GM21717 (cell line): ENCODE measurements around the gene FAM53B.
"Not testable (repeated sequence)": the region's sequence is repeated elsewhere in the genome, so short reads cannot be mapped to it uniquely, and the experiment has no call there.

Experiments used
- ATAC-seq: cut with Tn5 transposase; IDR thresholded peaks from one replicate; pipeline ENCODE4 v1.9.1; 2021; ENCODE audit warnings: mild to moderate bottlenecking, moderate library complexity; ENCODE audit not compliant: unreplicated experiment

The FAM53B gene

GRCh38 chr10:124591123-124591495 is 153.1 kb downstream of the FAM53B start:
- no peak for ATAC-seq

GRCh38 chr10:124590216-124591122 is 153.7 kb downstream of the FAM53B start:
- ATAC-seq, result no peak

- no peak for ATAC-seq
Measured at GRCh38 chr10:124589491-124590041, 154.6 kb downstream of the FAM53B start.

- ATAC-seq, result no peak
Measured at GRCh38 chr10:124588736-124589490, 155.3 kb downstream of the FAM53B start.

- ATAC-seq, result not testable (repeated sequence)
Measured at GRCh38 chr10:124588341-124588735, 155.8 kb downstream of the FAM53B start.

GRCh38 chr10:124587811-124588211 is 156.4 kb downstream of the FAM53B start:
- no peak for ATAC-seq

- ATAC-seq, result no peak
Measured at GRCh38 chr10:124586142-124586541, 158.0 kb downstream of the FAM53B start.

GRCh38 chr10:124579011-124579399 is 165.2 kb downstream of the FAM53B start:
- ATAC-seq, result no peak

GRCh38 chr10:124578231-124579010 is 165.8 kb downstream of the FAM53B start:
- no peak for ATAC-seq

- ATAC-seq, result no peak
Measured at GRCh38 chr10:124577651-124578050, 166.5 kb downstream of the FAM53B start.

- ATAC-seq, result no peak
Measured at GRCh38 chr10:124576526-124577420, 167.4 kb downstream of the FAM53B start.

- no peak for ATAC-seq
Measured at GRCh38 chr10:124575107-124576035, 168.8 kb downstream of the FAM53B start.

- ATAC-seq, result no peak
Measured at GRCh38 chr10:124574456-124575070, 169.6 kb downstream of the FAM53B start.

GRCh38 chr10:124573726-124574455 is 170.3 kb downstream of the FAM53B start:
- ATAC-seq, result no peak

GRCh38 chr10:124572751-124573150 is 171.4 kb downstream of the FAM53B start:
- ATAC-seq, result no peak

GRCh38 chr10:124570646-124571045 is 173.5 kb downstream of the FAM53B start:
- no peak for ATAC-seq

- ATAC-seq, result no peak
Measured at GRCh38 chr10:124569623-124570470, 174.3 kb downstream of the FAM53B start.
